A673 (cell line): ENCODE measurements around the gene WIF1. TPM values are rescaled to one million over a fixed set of nuclear protein-coding genes. Genes with fewer than 3 reads are reported as not detected.

Experiments used
- BruUV-seq: library from RNA; stranded (reverse); fragments of 400-500 nt; replicated peaks from 2 replicates; lab custom pipeline; 2021; lab: Mats Ljungman, UMichigan
- CTCF ChIA-PET: fragments of 300-600 bp; sonication (Branson Sonifier 250); formaldehyde crosslinking; loops from one replicate; lab custom pipeline; 2022; ENCODE audit warnings: antibody characterized with exemption; lab: Charles Lee
- POLR2A ChIA-PET: fragments of 300-600 bp; sonication (Branson Sonifier 250); formaldehyde crosslinking; loops from one replicate; lab custom pipeline; 2022; ENCODE audit warnings: antibody characterized with exemption; ENCODE audit not compliant: low non-redundant PET; lab: Charles Lee
- DNase-seq: peaks from one replicate; pipeline ENCODE4 v3.0.0-alpha.2; 2015; ENCODE audit warnings: low spot score
- H3K27ac ChIP-seq: fragments of 200-600 bp; sonication (generic); 2 replicates; pipeline ENCODE4 v1.5.1; 2016; ENCODE audit warnings: mixed run types, low read depth, mild to moderate bottlenecking, mixed read lengths, antibody characterized with exemption, low read length; ENCODE audit not compliant: poor library complexity, severe bottlenecking
- H3K27me3 ChIP-seq: fragments of 200-600 bp; sonication (generic); replicated peaks from 2 replicates; pipeline ENCODE4 v1.6.1; 2017; ENCODE audit warnings: mixed run types, low read depth, mild to moderate bottlenecking, mixed read lengths, antibody characterized with exemption, low read length; ENCODE audit not compliant: insufficient read depth, poor library complexity
- H3K36me3 ChIP-seq: fragments of 200-600 bp; sonication (generic); 2 replicates; pipeline ENCODE4 v1.6.1; 2016; ENCODE audit warnings: mixed run types, mild to moderate bottlenecking, mixed read lengths, antibody characterized with exemption, low read length; ENCODE audit not compliant: insufficient read depth, poor library complexity, severe bottlenecking
- H3K4me1 ChIP-seq: fragments of 200-600 bp; sonication (generic); 2 replicates; pipeline ENCODE4 v1.6.1; 2017; ENCODE audit warnings: mixed run types, mild to moderate bottlenecking, mixed read lengths, antibody characterized with exemption, low read length; ENCODE audit not compliant: insufficient read depth, poor library complexity, severe bottlenecking
- H3K4me3 ChIP-seq: fragments of 200-600 bp; sonication (generic); 2 replicates; pipeline ENCODE4 v1.5.1; 2016; ENCODE audit warnings: low read depth, mixed run types, mild to moderate bottlenecking, mixed read lengths, low read length; ENCODE audit not compliant: poor library complexity, severe bottlenecking
- H3K9me3 ChIP-seq: fragments of 200-600 bp; sonication (generic); 2 replicates; pipeline ENCODE4 v1.6.1; 2016; ENCODE audit warnings: mixed run types, low read depth, mild to moderate bottlenecking, mixed read lengths, antibody characterized with exemption, low read length; ENCODE audit not compliant: poor library complexity, severe bottlenecking
- CTCF ChIP-seq: fragments of 300-800, 200-600 bp; sonication (generic); conservative IDR thresholded peaks from 2 replicates; pipeline ENCODE4 v1.5.1; 2017; ENCODE audit warnings: low read depth, mild to moderate bottlenecking, antibody characterized with exemption, low read length, moderate library complexity, mixed read lengths
- EZH2 ChIP-seq: fragments of 200-600 bp; sonication (generic); IDR thresholded peaks from 2 replicates; pipeline ENCODE4 v1.6.1; 2017; ENCODE audit warnings: borderline replicate concordance, low read depth, mild to moderate bottlenecking, mixed read lengths, antibody characterized with exemption, low read length; ENCODE audit not compliant: poor library complexity, severe bottlenecking
- intact Hi-C: fragments of 100-400 bp; cut with micrococcal nuclease; formaldehyde crosslinking; loops from one replicate; pipeline ENCODE4 v1.10.0; 2022; ENCODE audit not compliant: unreplicated experiment
- total RNA-seq: library from RNA; stranded (reverse); gene quantifications from 2 replicates; pipeline ENCODE4 v1.2.3, GENCODE V29; 2021

The WIF1 gene
- total RNA-seq, 1 experiment from 2014 or later: not detected

GRCh38 chr12:65005716-65006115 is 115.4 kb downstream of the WIF1 start:
- Histone ChIP-seq H3K4me1 (no peaks in the 10 kb centered on the region), H3K36me3 (no peaks in the 10 kb centered on the region), H3K4me3 (no peak overlapping the region), H3K27me3 (peaks cover 45% of the 10 kb centered on the region), H3K9me3 (no peaks in the 10 kb centered on the region), H3K27ac (no peak overlapping the region)
- BruUV-seq: no TSS peak
- ChIA-PET POLR2A (no interaction called here), CTCF (no interaction called here)
- TF ChIP-seq CTCF (no peak), EZH2 (no peak)
- intact Hi-C loops: no loop called here
- DNase-seq: no peak

DNA sequence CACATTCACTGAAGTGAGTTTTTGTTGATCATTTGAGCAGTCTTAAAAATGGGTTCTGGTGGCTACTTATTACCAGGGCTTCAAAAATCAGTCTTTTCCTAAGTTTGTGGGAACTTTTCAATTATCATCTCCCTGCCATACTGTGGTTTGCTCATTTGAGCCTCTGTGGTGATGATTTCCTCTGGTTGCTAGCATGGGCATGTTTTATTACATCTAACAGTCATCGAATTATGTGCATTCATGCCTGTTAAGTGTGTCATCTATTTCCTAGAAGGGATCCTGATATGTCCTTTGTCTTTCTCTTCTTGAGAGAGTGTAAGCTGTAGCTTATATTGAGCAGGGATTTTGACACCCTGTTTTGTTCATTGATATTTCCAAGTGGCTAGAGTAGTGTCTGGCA is 116.8 kb downstream of the WIF1 start:
- no peaks in the 10 kb centered on the region for H3K36me3 ChIP-seq
- H3K27me3 ChIP-seq: peaks cover 42% of the 10 kb centered on the region
- H3K4me1 ChIP-seq: no peaks in the 10 kb centered on the region
- H3K9me3 ChIP-seq: no peaks in the 10 kb centered on the region
- DNase-seq: no peak
- CTCF ChIA-PET: no interaction called here
- H3K4me3 ChIP-seq: no peak overlapping the region
- POLR2A ChIA-PET: no interaction called here
- intact Hi-C loops: no loop called here
- no TSS peak for BruUV-seq
- TF ChIP-seq EZH2: no peak
- no peak for TF ChIP-seq CTCF
- H3K27ac ChIP-seq: no peak overlapping the region

Other genes starting within 250 kb of the WIF1 start
- gene LEMD3, start 48.3 kb upstream of the WIF1 start, total RNA-seq: 27.5 and 28.4 TPM in 2 replicates
- 2.1 and 2.8 TPM in 2 replicates for gene MSRB3, start 157.4 kb upstream of the WIF1 start, total RNA-seq